HepG2 (cell line): Measurements from ENCODE around the gene APC2. TPM values are rescaled to one million over a fixed set of nuclear protein-coding genes. Genes with fewer than 3 reads are reported as not detected.

Experiments
- ATAC-seq: fragments of 200-7000 bp; cut with Tn5 transposase; 3 replicates; pipeline ENCODE4 v1.9.1; 2020; ENCODE audit warnings: mild to moderate bottlenecking, moderate library complexity
- BruUV-seq: library from RNA; stranded (reverse); fragments of 400-500 nt; replicated peaks from 2 replicates; lab custom pipeline; 2021; lab: Mats Ljungman, UMichigan
- CTCF ChIA-PET: fragments of 300-600 bp; formaldehyde crosslinking; extraction: SDS; loops from one replicate; lab custom pipeline; 2021; ENCODE audit warnings: low total read pairs, inconsistent platforms, low intra/inter-chr PET ratio; lab: Yijun Ruan, JAX
- POLR2A ChIA-PET: fragments of 350-600 bp; sonication (Branson Sonifier 250); formaldehyde crosslinking; loops from one replicate; lab custom pipeline; 2020; ENCODE audit warnings: antibody characterized with exemption, inconsistent platforms; lab: Yijun Ruan, JAX
- DNase-seq: peaks from one replicate; pipeline ENCODE4 v3.0.0-alpha.2; 2015; ENCODE audit warnings: low spot score
- FAIRE-seq: peaks from 3 replicates; lab custom pipeline; 2011; peaks lifted over from hg19 to GRCh38; lab: Jason Lieb, UNC
- H2AFZ ChIP-seq: one replicate; pipeline ENCODE4 v1.6.1; 2011; ENCODE audit warnings: low read length, inconsistent platforms
- H3K27ac ChIP-seq: fragments of 300-600 bp; 3 replicates; pipeline ENCODE4 v1.8.0; 2011; ENCODE audit warnings: mixed run types, mild to moderate bottlenecking, mixed read lengths, low read length, inconsistent platforms; ENCODE audit not compliant: insufficient read depth; ENCODE audit errors: extremely low read length
- H3K27me3 ChIP-seq, 2 experiments: fragments of 200-600 bp in 1 of 2; 2 replicates in 1 of 2; 3 replicates in 1 of 2; pipeline versions ENCODE4 v1.6.0 to v1.8.0; 2011; ENCODE audit warnings: low read length in 2 of 2, mild to moderate bottlenecking in 2 of 2, moderate library complexity in 2 of 2, inconsistent platforms in 1 of 2; ENCODE audit not compliant: insufficient read depth in 2 of 2, control insufficient read depth in 1 of 2
- H3K36me3 ChIP-seq, 2 experiments: fragments of 200-600 bp in 1 of 2; replicated peaks in 1 of 2; 2 replicates in 1 of 2; 3 replicates in 1 of 2; pipeline versions ENCODE4 v1.5.1 to v1.8.0; 2011; ENCODE audit warnings: low read length in 2 of 2, inconsistent platforms in 1 of 2; ENCODE audit not compliant: insufficient read depth in 2 of 2, control insufficient read depth in 1 of 2
- H3K4me1 ChIP-seq: 2 replicates; pipeline ENCODE4 v1.5.1; 2012; ENCODE audit warnings: low read length, inconsistent platforms; ENCODE audit not compliant: insufficient read depth
- H3K4me2 ChIP-seq: 2 replicates; pipeline ENCODE4 v1.6.0; 2011; ENCODE audit warnings: low read depth, low read length, inconsistent platforms
- H3K4me3 ChIP-seq, 3 experiments: fragments of 200-600 bp in 1 of 3; sonication (generic), shearing (Covaris generic) in 1 of 3; replicated peaks in 1 of 3; 2 replicates each; pipeline ENCODE4 v1.5.1; 2011 to 2016; ENCODE audit warnings: low read length in 3 of 3, inconsistent platforms in 2 of 3, low read depth in 2 of 3, mild to moderate bottlenecking in 2 of 3, control low read depth in 1 of 3, mixed read lengths in 1 of 3; ENCODE audit not compliant: insufficient read depth in 1 of 3
- H3K79me2 ChIP-seq: one replicate; pipeline ENCODE4 v1.6.1; 2011; ENCODE audit warnings: low read length, inconsistent platforms; ENCODE audit not compliant: insufficient read depth
- H3K9ac ChIP-seq: 2 replicates; pipeline ENCODE4 v1.6.0; 2011; ENCODE audit warnings: mild to moderate bottlenecking, low read depth, low read length, inconsistent platforms; ENCODE audit not compliant: insufficient read depth
- H3K9me3 ChIP-seq: 2 replicates; pipeline ENCODE4 v1.5.1; 2012; ENCODE audit warnings: mild to moderate bottlenecking, low read length
- H4K20me1 ChIP-seq: 2 replicates; pipeline ENCODE4 v1.6.0; 2011; ENCODE audit warnings: inconsistent platforms, mild to moderate bottlenecking, low read length, moderate library complexity; ENCODE audit not compliant: insufficient read depth
- CENPX ChIP-seq: sonication (generic); formaldehyde crosslinking; IDR thresholded peaks from 2 replicates; pipeline ENCODE4 v1.9.0; 2021; ENCODE audit warnings: mild to moderate bottlenecking, missing genetic modification reagents, moderate library complexity
- MLLT10 ChIP-seq: sonication (generic); formaldehyde crosslinking; IDR thresholded peaks from 2 replicates; pipeline ENCODE4 v1.4.0; 2020; ENCODE audit warnings: missing genetic modification reagents
- ZEB1 ChIP-seq: IDR thresholded peaks from 2 replicates; pipeline ENCODE4 v1.6.1; 2012; ENCODE audit warnings: mild to moderate bottlenecking, low read depth, inconsistent platforms; ENCODE audit not compliant: insufficient replicate concordance
- ZNF816 ChIP-seq: sonication (generic); formaldehyde crosslinking; IDR thresholded peaks from 2 replicates; pipeline ENCODE4 v1.8.0; 2022; ENCODE audit warnings: missing genetic modification reagents, mild to moderate bottlenecking, borderline replicate concordance
- WGBS: methylation state at CpG from one replicate; pipeline ENCODE4 v1.1.6; 2017; ENCODE audit warnings: low lambda C conversion rate; 5-methylcytosine and 5-hydroxymethylcytosine counted together
- in situ Hi-C: cut with HindIII; loops from 2 replicates; pipeline ENCODE4 v1.10.0; 2017; ENCODE audit warnings: low pct_unique_long_range_greater_than_20kb; ENCODE audit not compliant: extremely low pct_ligation_motif_present
- intact Hi-C: fragments of 100-400 bp; cut with micrococcal nuclease; formaldehyde crosslinking; loops from one replicate; pipeline ENCODE4 v1.10.0; 2022; ENCODE audit not compliant: unreplicated experiment
- polyA plus RNA-seq, 8 experiments: library from polyadenylated mRNA; depleted of rRNA in 3 of 8; stranded (reverse) in 7 of 8; unstranded in 1 of 8; fragments of >200 nt; fragmentation: Illumina TruSeq in 4 of 8; extraction: Trizol in 4 of 8; gene quantifications; 2 replicates each; pipeline versions ENCODE4 v1.2.1 to v1.2.3, GENCODE V29; 2011 to 2016; ENCODE audit warnings: low read depth in 4 of 8, missing spikeins in 1 of 8, mixed read lengths in 1 of 8; ENCODE audit not compliant: insufficient read depth in 1 of 8
- total RNA-seq, 5 experiments: library from RNA; depleted of rRNA; stranded (reverse); fragments of >200 nt; fragmentation: Illumina TruSeq; extraction: Trizol; gene quantifications; 2 replicates each; pipeline ENCODE4 v1.2.3, GENCODE V29; 2016; ENCODE audit warnings: low read depth in 1 of 5

Gene APC2
- total and polyA plus RNA-seq, 2 of the 13 experiments (the other 11 are each of a cell fraction or from before 2014, with no cell fraction given), result 0.08 to 0.22 TPM

- intact Hi-C loops, result no loop called here
- ChIA-PET CTCF (no interaction called here), POLR2A (no interaction called here)
- no peak for DNase-seq
- no peak overlapping the region for H3K4me3 ChIP-seq
- H2AFZ ChIP-seq, result no peak overlapping the region
- H3K27me3 ChIP-seq, result no peaks in the 10 kb centered on the region
- TF ChIP-seq MLLT10 (CRISPR knock-in tag) (no peak), ZNF816 (no peak), CENPX (CRISPR knock-in tag) (no peak)
- peaks cover 34% of the 10 kb centered on the region for H3K4me1 ChIP-seq
- no peaks in the 10 kb centered on the region for H3K9me3 ChIP-seq
- H3K79me2 ChIP-seq, result no peaks in the 10 kb centered on the region
- H3K36me3 ChIP-seq, result no peaks in the 10 kb centered on the region
- H3K4me2 ChIP-seq, result no peak overlapping the region
- no peak for FAIRE-seq
- H3K9ac ChIP-seq, result no peak overlapping the region
- WGBS, result 92% methylated on average over 10 of the region's 23 CpGs
- in situ Hi-C loops, result no loop called here
- no peak overlapping the region for H3K27ac ChIP-seq
- no peaks in the 10 kb centered on the region for H4K20me1 ChIP-seq
- no peak for ATAC-seq
- BruUV-seq, result no TSS peak
Measured at GRCh38 chr19:1483979-1484428, 34.1 kb downstream of the APC2 start.

- ATAC-seq, result no peak
- H3K27me3 ChIP-seq, result no peaks in the 10 kb centered on the region
- H3K9ac ChIP-seq, result no peak overlapping the region
- H3K36me3 ChIP-seq, result no peaks in the 10 kb centered on the region
- BruUV-seq, result no TSS peak
- 89% methylated on average over 32 of the region's 56 CpGs for WGBS
- CTCF ChIA-PET, result no interaction called here
- POLR2A ChIA-PET, result no interaction called here
- in situ Hi-C loops (no loop called here), intact Hi-C loops (no loop called here)
- H2AFZ ChIP-seq, result no peak overlapping the region
- no peak overlapping the region for H3K4me2 ChIP-seq
- no peaks in the 10 kb centered on the region for H3K9me3 ChIP-seq
- no peak for FAIRE-seq
- H3K4me3 ChIP-seq, result no peak overlapping the region
- no peaks in the 10 kb centered on the region for H4K20me1 ChIP-seq
- DNase-seq, result no peak
- peaks cover 5% of the 10 kb centered on the region for H3K79me2 ChIP-seq
- H3K27ac ChIP-seq, result no peak overlapping the region
- H3K4me1 ChIP-seq, result peaks cover 22% of the 10 kb centered on the region
- no peak for TF ChIP-seq ZEB1
Measured at GRCh38 chr19:1486720-1487575, 37.0 kb downstream of the APC2 start.
